ENCODE measurements around the gene DGCR6L.
"Not testable (repeated sequence)": the region's sequence is repeated elsewhere in the genome, so short reads cannot be mapped to it uniquely, and the experiment has no call there.

DGCR6L gene

DNA sequence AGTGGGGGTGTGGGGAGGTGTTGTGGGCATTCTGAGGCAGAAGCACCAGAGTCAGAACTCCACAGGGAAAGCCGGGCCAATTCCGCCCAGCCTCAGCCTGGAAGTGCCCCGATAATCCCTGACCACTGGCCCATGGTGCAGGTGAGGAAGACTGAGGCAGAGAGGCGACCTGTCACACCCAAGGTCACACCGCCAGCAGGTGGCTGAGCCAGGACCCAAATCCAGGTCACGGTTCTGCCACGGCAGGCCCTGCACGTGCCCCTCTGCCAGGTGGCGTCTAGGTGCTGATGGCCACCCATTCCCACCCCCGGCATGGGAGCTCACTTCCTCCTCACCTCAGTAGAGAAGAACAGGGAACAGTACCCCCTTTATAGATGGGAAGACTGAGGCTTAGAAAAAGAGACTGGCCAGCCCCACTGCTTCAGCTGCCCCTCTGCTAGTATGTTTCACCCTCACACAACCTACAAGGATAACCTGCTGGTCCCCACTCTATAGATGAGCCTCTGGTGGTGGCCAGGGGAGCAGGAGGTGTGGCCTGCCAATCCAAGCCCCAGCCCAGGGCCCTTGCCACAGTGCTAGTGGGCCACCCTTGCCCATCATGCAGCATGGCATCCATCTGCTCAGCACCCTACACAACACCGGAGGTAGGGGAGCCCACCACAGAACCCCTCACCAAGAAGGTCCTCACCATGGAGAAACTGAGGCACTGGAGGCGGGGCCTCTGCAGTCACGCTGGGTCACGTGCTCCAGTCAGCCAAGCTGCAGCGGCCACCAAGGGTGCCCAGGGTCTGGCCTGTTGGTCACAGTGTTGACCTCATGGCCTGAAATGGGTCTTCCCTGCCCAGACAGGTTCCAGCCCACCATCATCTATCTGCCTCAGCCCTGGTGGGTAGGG is 53.8 kb downstream of the DGCR6L start:
- DNase-seq (ENCODE audit: low spot score in 2 of 2); ATAC-seq (ENCODE audit: low read depth); H3K9me3 Mint-ChIP-seq; H3K36me3 Mint-ChIP-seq; H3K4me1 Mint-ChIP-seq; H3K4me3 Mint-ChIP-seq; H3K27ac Mint-ChIP-seq: not testable (repeated sequence)
- H3K27me3 Mint-ChIP-seq, result peaks cover 15% of the 10 kb centered on the region

DNA sequence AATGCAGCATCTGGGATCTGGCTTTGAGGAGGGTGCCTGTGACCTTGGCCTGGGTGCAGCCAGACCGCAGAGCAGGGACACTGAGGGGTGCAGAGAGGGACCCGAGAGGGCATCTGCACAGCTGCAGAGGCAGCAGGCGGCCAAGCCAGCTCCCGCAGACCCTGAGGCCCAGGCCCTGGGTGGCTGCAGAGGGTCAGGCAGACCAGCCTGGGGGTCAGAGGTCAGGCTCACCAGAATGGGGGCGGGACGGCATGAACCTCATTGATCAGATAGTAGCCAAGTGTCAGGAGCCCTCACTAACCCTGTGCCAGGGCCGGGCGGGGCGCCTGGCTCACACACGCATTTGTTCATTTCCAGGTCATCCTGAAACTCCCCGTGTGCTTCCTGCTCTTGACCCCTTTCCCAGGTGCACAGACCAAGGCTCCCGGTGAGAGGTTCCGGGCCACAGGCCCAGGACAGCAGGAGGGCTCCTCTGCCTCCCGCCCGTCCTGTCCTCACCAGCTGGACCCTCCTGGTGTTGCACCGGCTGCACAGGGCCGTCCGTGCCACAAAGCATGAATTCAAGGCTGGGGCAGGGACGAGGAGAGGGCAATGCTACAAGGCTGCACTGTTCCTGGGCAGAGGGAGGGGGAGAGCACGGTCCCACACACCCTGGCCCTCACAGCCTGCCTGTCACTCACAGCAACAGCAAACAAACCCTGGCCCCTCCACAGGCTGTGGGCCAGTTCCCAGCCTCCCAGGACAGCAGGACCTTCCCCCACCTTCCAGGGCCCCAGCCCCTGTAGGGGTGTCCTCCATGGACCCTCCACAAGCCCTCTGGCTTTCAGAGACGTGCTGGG is 55.0 kb downstream of the DGCR6L start:
- no peak for ATAC-seq (ENCODE audit: low read depth)
- Mint-ChIP-seq H3K4me3 (no peak overlapping the region), H3K27ac (no peak overlapping the region), H3K27me3 (peaks cover 12% of the 10 kb centered on the region), H3K4me1 (peaks cover 3% of the 10 kb centered on the region), H3K9me3 (no peaks in the 10 kb centered on the region), H3K36me3 (no peaks in the 10 kb centered on the region)
- DNase-seq (ENCODE audit: low spot score in 2 of 2), result no peak

Measured in memory B cell (primary cell).